Skeletal muscle satellite cell (primary cell): ENCODE measurements around the gene CNOT3. TPM values are rescaled to one million over a fixed set of nuclear protein-coding genes. Genes with fewer than 3 reads are reported as not detected.
"Not testable (repeated sequence)": the region's sequence is repeated elsewhere in the genome, so short reads cannot be mapped to it uniquely, and the experiment has no call there.

Experiments used
- H3K27me3 ChIP-seq: 2 replicates; pipeline ENCODE4 v1.7.0; 2013; ENCODE audit warnings: low read length; ENCODE audit not compliant: control insufficient read depth, insufficient read depth
- H3K36me3 ChIP-seq: 2 replicates; pipeline ENCODE4 v1.7.0; 2013; ENCODE audit warnings: mild to moderate bottlenecking, control low read depth, low read length; ENCODE audit not compliant: insufficient read depth
- H3K4me1 ChIP-seq: 2 replicates; pipeline ENCODE4 v1.7.0; 2013; ENCODE audit warnings: low read length; ENCODE audit not compliant: control insufficient read depth, insufficient read depth
- H3K4me2 ChIP-seq: 2 replicates; pipeline ENCODE4 v1.7.0; 2013; ENCODE audit warnings: mild to moderate bottlenecking, low read length
- H3K4me3 ChIP-seq: 2 replicates; pipeline ENCODE4 v1.7.0; 2013; ENCODE audit warnings: low read length
- H3K9ac ChIP-seq: 2 replicates; pipeline ENCODE4 v1.7.0; 2013; ENCODE audit warnings: mild to moderate bottlenecking, low read depth, low read length, moderate library complexity
- H3K9me3 ChIP-seq: replicated peaks from 2 replicates; pipeline ENCODE4 v1.7.0; 2013; ENCODE audit warnings: mild to moderate bottlenecking, control low read depth, low read length
- total RNA-seq: library from RNA; depleted of rRNA; stranded (reverse); fragments of >200 nt; gene quantifications from 2 replicates; pipeline ENCODE4 v1.2.3, GENCODE V29; 2012; rRNA removed

CNOT3 gene
- total RNA-seq: 5.6 and 9.2 TPM in 2 replicates

- Histone ChIP-seq H3K4me3 (peak within 1 kb of the TSS; percentile 81), H3K4me1 (peaks cover 20% of the 10 kb centered on the region), H3K4me2 (peak within 1 kb of the TSS; percentile 99), H3K27me3 (no peaks in the 10 kb centered on the region), H3K9ac (peak within 1 kb of the TSS; percentile 97), H3K36me3 (peaks cover 10% of the 10 kb centered on the region), H3K9me3 (no peaks in the 10 kb centered on the region)
These were observed at the start of gene CNOT3 for GRCh38 chr19:54137699-54138488. Gene CNOT3 (plus strand): TSS chr19:54137762. CDS start chr19:54142979, 5,217 bp downstream.

- H3K9me3 ChIP-seq: no peaks in the 10 kb centered on the region
- H3K27me3 ChIP-seq: no peaks in the 10 kb centered on the region
- H3K4me3 ChIP-seq: no peak overlapping the region
- peaks cover 12% of the 10 kb centered on the region for H3K4me1 ChIP-seq
- no peak overlapping the region for H3K9ac ChIP-seq
- no peaks in the 10 kb centered on the region for H3K36me3 ChIP-seq
- H3K4me2 ChIP-seq: no peak overlapping the region
These were observed 43.0 kb upstream of the CNOT3 start for GRCh38 chr19:54094426-54095000.

GRCh38 chr19:54095136-54095858, 42.3 kb upstream of the CNOT3 start:
- Histone ChIP-seq H3K9me3 (no peaks in the 10 kb centered on the region), H3K27me3 (no peaks in the 10 kb centered on the region), H3K4me2 (peak overlapping the region; percentile 85), H3K9ac (peak overlapping the region; percentile 47), H3K36me3 (no peaks in the 10 kb centered on the region), H3K4me1 (peaks cover 12% of the 10 kb centered on the region), H3K4me3 (peak overlapping the region; percentile 62)

- H3K9ac ChIP-seq: peak overlapping the region; percentile 47
- H3K4me1 ChIP-seq: peaks cover 12% of the 10 kb centered on the region
- not testable (repeated sequence) for H3K27me3 ChIP-seq, H3K36me3 ChIP-seq, H3K9me3 ChIP-seq
- H3K4me3 ChIP-seq: peak overlapping the region; percentile 68
- peak overlapping the region; percentile 85 for H3K4me2 ChIP-seq
These were observed 41.5 kb upstream of the CNOT3 start for GRCh38 chr19:54095859-54096616.

- peak overlapping the region; percentile 85 for H3K4me2 ChIP-seq
- H3K36me3 ChIP-seq: no peaks in the 10 kb centered on the region
- H3K4me1 ChIP-seq: peaks cover 12% of the 10 kb centered on the region
- peak overlapping the region; percentile 68 for H3K4me3 ChIP-seq
- no peaks in the 10 kb centered on the region for H3K27me3 ChIP-seq
- no peaks in the 10 kb centered on the region for H3K9me3 ChIP-seq
- H3K9ac ChIP-seq: peak overlapping the region; percentile 62
These were observed 40.9 kb upstream of the CNOT3 start for GRCh38 chr19:54096617-54097106.

GRCh38 chr19:54099190-54099902, 38.2 kb upstream of the CNOT3 start:
- no peak overlapping the region for H3K4me2 ChIP-seq
- H3K36me3 ChIP-seq: no peaks in the 10 kb centered on the region
- H3K4me3 ChIP-seq: no peak overlapping the region
- H3K9ac ChIP-seq: no peak overlapping the region
- no peaks in the 10 kb centered on the region for H3K27me3 ChIP-seq
- H3K4me1 ChIP-seq: peaks cover 16% of the 10 kb centered on the region
- no peaks in the 10 kb centered on the region for H3K9me3 ChIP-seq

- not testable (repeated sequence) for H3K9me3 ChIP-seq, H3K9ac ChIP-seq, H3K4me3 ChIP-seq, H3K27me3 ChIP-seq, H3K36me3 ChIP-seq, H3K4me2 ChIP-seq
- H3K4me1 ChIP-seq: peaks cover 16% of the 10 kb centered on the region
These were observed 37.7 kb upstream of the CNOT3 start for GRCh38 chr19:54099903-54100255.

- H3K4me3 ChIP-seq: no peak within 1 kb of the TSS
- H3K27me3 ChIP-seq: no peaks in the 10 kb centered on the region
- H3K4me2 ChIP-seq: no peak within 1 kb of the TSS
- H3K9me3 ChIP-seq: no peaks in the 10 kb centered on the region
- peaks cover 14% of the 10 kb centered on the region for H3K4me1 ChIP-seq
- H3K36me3 ChIP-seq: peaks cover 3% of the 10 kb centered on the region
- no peak within 1 kb of the TSS for H3K9ac ChIP-seq
These were observed 37.0 kb upstream of the CNOT3 start, which contains the start of gene OSCAR for GRCh38 chr19:54100561-54100960. Gene OSCAR (minus strand): TSS chr19:54100803. CDS start chr19:54100792, 11 bp downstream.

- Histone ChIP-seq H3K36me3 (peaks cover 16% of the 10 kb centered on the region), H3K4me3 (peak within 1 kb of the TSS; percentile 92), H3K4me1 (peaks cover 4% of the 10 kb centered on the region), H3K27me3 (no peaks in the 10 kb centered on the region), H3K9ac (peak within 1 kb of the TSS; percentile 81), H3K4me2 (peak within 1 kb of the TSS; percentile 97), H3K9me3 (no peaks in the 10 kb centered on the region)
These were observed 35.0 kb upstream of the CNOT3 start, which contains the start of gene NDUFA3 for GRCh38 chr19:54102421-54103169. Gene NDUFA3 (plus strand): TSS chr19:54102855. CDS start chr19:54102879, 24 bp downstream.
